Epithelial cell of esophagus (primary cell): Measurements from ENCODE around the gene TMPRSS7.

Experiments used
- DNase-seq: peaks from one replicate; pipeline ENCODE4 v3.0.0; 2010; ENCODE audit warnings: low read depth
- H3K4me3 ChIP-seq: 2 replicates; pipeline ENCODE4 v1.5.1; 2011; ENCODE audit warnings: mild to moderate bottlenecking, low read length, control low read depth
- CTCF ChIP-seq: IDR thresholded peaks from 2 replicates; pipeline ENCODE4 v1.5.1; 2011; ENCODE audit warnings: low read depth, mild to moderate bottlenecking, low read length, control low read depth, inconsistent platforms; ENCODE audit not compliant: insufficient read depth; ENCODE audit errors: missing control alignments

Gene TMPRSS7

DNA sequence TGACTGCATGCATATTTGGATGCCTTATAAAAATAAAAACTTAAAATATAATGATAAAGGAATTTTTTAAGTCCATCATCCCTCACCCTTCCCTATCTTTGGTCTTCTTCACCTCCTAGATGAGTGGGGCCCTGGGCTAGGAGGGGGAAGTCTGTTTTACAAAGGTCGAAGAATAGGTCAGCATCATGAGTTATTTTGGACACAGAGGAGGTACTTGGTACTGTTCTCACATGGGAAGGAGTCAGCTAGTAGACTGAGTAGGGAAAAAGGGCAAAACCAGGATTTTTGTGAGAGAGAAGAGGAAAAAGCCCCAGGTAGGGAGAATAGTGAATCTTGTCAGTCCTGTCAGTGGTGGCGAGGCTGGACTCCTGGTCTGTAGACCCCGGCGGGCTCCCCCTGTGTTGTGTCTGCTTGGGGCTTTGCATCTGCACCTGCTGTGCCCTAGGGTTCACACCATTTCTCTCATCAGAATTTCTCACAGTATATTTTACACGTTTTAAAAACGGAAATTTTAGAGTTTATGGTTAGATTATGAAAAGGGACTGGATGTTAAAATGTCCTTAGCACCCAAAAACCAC, 81.4 kb downstream of the TMPRSS7 start:
- no peak for TF ChIP-seq CTCF
- no peak overlapping the region for H3K4me3 ChIP-seq
- DNase-seq, result no peak

DNA sequence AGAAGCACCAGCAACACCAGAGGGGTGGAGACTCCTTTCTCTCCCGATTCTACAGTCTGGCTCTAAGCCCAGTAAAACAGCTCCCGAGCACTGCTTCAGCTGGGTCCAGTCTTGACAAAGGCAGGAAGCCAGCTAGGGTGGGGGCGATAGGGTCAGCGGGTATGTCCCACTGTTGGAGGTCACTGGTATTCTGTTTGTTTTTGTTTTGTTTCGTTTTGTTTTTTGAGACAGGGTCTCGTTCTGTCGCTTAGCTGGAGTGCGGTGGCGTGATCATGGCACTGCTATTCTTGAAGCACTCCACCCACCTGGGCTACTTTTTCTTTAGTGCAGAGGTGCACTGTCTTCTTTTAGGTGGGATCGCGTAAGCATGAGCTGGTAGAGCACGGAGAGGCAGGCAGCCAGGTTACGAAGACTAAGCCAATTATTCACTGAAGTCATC, 82.2 kb downstream of the TMPRSS7 start:
- TF ChIP-seq CTCF, result no peak
- H3K4me3 ChIP-seq, result no peak overlapping the region
- no peak for DNase-seq

DNA sequence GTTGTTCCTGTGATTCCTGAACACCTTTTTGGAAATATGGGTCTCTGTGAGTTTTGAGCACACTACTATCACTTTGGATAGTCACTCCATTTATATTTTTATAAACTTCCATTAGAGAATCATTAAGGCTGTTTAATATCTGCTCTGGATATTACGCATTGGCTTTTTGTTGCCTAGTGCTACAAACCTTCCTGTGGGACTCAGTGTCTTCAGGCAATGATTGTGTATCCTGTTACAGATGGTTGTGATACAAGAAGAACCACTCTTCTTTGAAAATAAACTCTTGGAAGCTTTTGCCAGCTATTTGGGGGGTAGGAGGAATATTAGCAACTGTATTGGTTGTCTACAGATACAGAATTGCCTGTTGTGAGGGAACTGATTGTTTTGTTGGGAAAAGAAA, 82.9 kb downstream of the TMPRSS7 start:
- no peak for DNase-seq
- H3K4me3 ChIP-seq, result no peak overlapping the region
- TF ChIP-seq CTCF, result no peak

DNA sequence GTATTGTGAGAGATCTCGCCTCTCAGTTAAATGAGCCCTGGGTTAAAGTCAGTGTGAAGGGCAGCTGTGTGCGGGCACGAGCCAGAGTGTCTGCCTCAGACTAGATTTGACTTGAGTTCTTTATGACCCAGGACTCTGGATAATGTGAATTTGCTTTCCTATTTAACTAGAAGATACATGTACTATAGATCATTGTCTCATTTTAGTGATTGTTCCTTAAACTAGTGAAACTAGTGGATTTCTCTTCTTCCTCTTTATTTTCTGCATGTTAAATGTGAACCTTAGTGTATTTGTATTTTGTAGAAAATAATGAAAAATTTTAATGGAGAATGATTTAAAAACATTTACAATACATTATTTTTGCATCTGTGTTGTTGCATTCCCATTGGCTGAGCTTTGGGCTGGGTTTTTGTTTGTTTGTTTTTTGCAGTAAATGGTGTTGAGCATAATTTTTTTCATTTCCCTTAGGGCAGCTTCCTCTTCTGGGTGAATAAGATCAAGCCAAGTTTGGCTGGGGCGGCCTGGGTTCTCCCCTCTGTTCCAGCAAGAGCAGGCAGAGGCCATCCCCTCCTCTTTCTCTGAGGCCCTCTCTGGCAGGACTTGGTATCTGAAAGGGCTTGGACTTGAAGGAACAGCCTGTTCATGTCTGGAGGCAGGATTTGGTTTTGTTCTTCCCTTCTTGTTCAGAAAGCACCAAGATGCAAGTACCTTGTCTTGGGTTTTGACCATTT, 83.5 kb downstream of the TMPRSS7 start:
- TF ChIP-seq CTCF, result no peak
- no peak overlapping the region for H3K4me3 ChIP-seq
- DNase-seq, result no peak

- no peak overlapping the region for H3K4me3 ChIP-seq
- no peak for TF ChIP-seq CTCF
- DNase-seq, result no peak
Observed at GRCh38 chr3:112119962-112120836, 85.7 kb downstream of the TMPRSS7 start.

DNA sequence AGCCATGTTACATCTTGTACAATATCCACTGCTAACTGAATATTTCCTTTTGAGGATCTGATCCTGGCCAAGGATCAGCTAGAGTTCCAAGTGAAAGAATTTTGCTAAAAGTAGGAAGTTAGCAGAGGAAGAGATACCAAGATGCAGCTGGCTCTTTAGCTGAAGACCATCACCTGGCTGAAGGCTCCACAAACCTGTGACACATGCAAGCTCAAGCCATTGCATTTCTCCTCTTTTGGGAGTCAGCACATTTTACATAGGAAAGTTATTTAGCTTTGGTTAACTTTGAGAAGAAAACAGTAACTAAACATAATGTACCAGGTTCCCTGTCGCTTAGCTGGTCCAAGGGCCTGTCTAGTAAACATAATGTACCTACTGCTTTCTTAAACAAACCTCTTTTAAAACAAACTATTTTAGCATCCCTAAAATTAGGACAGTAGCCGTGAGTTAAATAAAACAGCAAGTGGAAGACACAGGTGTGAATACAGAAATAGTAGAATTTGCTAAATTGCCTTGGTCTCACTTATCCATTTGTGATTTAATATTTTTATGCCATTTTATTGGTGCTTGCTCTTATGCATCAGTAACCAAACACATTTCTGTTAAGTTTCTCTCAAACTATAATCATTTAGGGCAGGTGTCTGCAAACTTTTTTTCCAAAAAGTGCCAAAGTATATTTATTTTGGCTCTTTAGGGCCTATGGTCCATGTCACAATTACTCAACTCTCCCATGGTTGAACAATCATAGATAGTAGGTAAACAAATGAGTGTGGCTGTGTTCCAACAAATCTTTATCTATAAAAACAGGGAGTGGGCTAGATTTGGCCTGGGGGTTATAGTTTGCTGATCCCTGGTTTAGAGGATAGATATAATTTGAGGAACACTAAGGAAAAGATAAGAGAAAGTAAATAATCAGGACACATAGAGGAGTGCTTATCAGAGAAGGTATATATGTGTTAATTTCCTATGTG, 87.3 kb downstream of the TMPRSS7 start:
- no peak overlapping the region for H3K4me3 ChIP-seq
- DNase-seq, result no peak
- no peak for TF ChIP-seq CTCF
